GM21737 (cell line): ENCODE measurements around the gene MORN5.
A peak's percentile ranks its signal among the peaks of the same experiment; 100 is the strongest.

ENCODE experiments used
- ATAC-seq: cut with Tn5 transposase; IDR thresholded peaks from one replicate; pipeline ENCODE4 v1.9.1; 2021; ENCODE audit warnings: mild to moderate bottlenecking, moderate library complexity; ENCODE audit not compliant: unreplicated experiment

The MORN5 gene

DNA sequence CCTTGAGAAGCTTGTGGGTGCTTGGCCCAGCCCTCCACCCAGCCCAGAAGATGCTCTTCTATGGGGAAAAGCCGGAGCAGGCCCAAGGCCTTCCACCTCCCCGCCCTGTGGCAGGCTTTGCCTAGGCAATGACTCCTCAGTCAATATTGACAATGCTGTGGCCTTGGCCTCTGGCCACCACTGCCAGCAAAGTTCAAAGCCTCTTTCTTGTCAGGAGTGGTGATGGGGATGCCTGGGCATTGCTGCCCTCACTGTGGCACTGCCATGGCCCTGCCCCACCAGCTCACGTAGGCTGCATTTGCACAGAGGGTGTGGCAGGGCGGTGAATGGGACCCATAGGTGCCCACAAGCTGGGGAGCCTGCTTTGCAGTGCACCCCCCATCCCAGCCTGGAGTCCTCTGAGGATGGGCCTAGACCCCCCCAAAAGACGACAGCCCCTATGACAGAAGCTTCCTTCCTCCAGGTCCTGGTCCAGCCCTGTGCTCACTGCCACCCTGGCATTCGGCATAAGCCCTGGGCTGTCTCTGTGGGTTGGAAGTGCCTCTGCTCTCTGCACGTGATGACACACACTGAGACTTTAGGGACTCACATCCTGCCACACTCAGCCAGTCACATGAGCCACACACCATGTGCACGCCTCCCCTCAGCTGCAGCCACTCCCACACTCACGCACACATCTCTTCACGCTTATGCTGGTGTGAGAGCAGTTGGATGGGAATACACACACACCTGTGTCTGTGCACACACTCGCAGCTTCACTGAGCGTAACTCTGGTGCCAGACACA lies 31.1 kb downstream of the MORN5 start:
- no peak for ATAC-seq

DNA sequence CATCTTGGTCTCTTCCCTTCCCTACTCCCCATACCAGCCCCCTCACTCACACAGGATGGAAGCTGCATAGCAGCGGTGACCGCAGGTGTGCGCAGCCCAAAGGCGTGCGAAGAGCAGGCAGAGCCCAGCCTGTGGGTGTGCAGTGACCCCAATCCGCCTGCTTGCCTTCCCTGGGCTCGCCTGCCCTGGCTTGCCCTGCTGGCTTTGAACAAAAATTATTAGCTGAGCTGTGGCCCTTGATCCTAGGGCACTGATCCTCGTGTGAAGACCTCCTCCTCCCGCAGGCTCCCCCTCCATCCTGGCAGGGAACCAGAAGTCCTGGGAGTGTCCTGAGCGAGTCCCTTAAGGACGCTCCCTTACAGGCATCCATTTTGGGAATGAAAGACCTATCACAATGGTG lies 31.9 kb downstream of the MORN5 start:
- no peak for ATAC-seq

DNA sequence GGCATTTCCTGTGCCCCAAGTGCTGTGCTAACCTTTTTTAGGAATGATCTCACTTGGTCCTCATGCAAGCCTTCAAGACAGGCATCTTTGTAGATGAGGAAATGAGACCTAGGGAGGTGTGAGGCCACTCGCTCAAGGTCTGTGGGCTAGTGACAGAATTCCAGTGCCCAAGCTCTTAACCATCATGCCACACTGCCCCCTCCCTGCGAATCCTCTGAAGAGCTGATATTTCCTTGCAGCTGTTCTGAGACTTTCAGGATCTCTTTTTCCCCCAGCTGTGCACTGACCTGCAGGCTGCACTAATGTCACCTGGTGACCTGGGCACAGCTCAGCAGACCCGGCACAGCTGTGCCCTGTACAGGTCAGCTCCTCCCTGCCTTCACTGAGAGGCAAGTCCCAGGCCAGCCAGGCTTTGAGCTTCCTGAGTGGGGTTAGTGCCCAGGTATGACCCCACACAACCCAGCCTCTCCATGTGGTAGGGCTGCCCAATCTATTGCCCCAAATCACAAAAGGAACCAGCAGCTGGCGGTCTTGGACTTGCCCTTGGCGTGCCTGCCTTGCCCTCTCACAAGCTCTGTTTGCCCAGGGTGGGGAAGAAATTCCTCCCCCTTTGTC lies 32.7 kb downstream of the MORN5 start:
- no peak for ATAC-seq

DNA sequence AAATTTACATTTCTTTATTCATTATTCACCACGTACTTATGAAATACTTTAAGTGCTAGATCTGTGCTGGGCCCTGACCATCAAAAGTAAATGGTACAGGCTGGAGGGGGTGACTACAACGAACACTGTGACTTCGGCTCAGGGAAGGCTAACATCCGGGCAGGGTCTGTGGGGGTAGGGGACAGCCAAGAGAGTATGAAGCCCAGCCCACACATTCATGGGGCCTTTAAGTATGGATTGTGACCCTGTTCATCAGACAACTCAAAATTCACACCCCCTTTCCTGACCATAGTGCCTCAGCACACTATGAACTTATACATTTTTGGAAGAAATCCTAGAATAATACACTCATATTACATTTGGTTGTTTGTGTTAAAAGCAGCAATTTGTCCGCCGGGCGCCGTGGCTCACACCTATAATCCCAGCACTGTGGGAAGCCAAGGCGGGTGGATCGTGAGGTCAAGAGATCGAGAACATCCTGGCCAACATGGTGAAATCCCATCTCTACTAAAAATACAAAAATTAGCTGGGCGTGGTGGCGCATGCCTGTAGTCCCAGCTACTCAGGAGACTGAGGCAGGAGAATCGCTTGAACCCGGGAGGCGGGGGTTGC lies 33.3 kb downstream of the MORN5 start:
- ATAC-seq, result no peak

DNA sequence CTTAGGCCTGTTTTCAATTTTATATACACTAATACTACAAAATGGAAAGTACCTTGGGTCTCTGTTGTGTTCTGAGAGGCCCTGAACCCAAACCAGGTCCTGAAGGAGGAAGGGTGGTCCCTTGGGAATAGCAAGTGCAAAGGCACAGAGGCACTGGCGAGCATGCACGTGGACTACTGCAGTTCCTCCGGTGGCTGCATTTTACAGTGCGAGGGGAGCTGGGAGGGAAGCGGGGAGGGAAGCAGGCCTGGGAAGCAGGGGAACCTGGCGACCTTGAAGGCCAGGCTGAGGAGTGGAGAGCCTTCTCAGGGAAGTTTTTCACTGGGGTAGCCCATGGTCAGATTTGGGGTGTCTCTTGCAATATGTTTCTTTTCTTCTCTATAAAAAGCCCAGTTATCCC lies 33.9 kb downstream of the MORN5 start:
- ATAC-seq, result no peak

DNA sequence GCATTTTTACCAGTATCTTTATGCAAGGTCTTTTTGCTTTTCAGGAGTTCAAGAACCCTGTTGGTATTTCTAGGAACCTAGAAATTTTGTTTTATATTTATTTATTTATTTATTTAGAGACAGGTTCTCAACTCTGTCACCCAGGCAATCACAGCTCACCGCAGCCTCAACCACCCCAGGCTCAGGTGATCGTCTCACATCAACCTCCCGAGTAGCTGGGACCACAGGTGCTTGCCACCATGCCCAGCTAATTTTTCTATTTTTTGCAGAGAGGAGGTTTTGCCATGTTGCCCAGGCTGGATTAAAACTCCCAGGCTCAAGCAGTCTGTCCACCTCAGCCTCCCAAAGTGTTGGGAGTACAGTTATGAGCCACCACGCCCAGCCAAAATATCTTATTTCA lies 36.2 kb downstream of the MORN5 start:
- ATAC-seq, result no peak

DNA sequence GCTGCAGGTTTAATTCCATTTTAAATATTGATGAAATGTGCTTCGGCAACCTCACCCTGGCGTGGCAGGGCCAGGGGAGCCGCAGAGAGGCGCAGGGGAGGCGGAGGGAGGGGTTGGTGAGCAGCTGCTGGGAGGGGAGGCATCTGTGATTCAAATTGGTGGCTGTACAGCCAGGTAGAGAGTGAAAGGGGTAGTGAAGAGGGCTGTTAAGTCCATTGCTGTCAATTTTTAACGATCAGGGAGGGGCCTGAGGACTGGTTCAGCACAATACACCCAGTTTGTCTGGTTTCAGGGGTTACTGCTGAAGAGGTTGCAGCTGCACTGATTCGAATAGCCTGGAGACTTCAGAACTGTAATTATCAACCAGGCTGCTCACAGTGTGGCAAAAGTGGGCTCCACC lies 37.7 kb downstream of the MORN5 start:
- ATAC-seq, result no peak

DNA sequence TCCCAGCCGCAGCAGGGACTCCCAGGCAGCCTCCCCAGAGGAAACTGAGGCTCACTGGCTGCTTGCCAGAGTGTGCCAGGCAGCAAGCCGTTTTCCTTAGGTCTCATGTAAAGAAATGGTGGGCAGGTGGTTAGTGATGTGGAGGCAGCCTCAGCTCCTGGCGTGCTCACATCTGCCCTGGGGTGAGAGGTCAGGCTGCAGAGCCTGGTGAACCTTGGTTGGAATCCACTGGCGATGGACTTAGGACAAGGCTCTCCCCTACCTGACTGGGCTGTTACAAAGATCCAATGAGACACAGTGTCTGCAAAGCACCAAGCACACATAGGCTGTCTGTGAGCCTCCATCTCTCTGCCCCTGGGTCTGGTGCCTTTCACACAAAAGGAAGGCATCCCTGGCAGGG lies 38.2 kb downstream of the MORN5 start:
- ATAC-seq, result no peak

DNA sequence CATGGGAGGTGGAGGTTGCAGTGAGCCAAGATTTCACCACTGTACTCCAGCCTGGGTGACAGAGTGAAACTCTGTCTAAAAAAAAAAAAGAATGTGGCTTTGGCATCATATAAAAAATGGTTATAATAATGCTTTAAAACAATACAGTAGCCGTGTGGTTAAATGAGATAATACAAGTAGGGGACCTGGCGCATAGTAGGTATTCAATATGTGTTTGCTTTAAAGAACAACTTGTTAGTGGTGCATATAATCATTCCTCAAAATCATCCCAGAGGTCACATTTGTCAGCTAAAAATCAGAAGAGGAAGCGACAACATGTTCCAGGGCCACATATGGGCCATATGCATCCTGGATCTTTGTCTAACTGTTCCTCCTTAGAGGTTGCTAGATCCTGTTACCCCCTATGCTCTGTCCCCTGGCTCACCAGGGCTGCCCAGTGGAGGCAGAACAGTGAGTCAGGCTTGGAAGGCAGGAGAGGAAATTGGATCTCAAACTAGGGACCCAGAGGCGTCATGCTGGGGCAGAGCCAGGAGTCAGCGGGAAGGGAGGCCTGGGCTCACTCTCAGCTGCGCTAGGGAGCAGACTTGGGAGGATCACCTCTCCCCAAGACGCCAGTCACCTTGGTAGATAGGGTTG lies 41.4 kb downstream of the MORN5 start:
- no peak for ATAC-seq

DNA sequence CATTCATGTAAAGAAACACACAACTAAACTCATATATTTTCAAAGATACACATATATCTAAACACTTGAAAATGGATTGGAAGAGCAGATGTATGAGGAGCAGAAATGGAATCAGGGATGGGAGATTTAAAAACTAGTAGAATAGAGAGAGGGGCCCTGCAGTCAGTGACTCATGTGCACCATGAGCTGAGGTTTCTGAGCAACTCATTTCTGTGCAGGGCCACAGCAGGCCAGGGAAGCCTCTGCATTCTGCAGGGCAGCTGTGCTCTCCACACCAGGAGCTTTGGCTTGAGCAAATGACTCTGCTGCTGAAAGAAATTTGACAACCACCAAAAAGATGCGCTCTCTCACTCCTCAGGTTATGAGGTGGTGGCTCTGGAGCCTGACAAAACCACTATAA lies 41.9 kb downstream of the MORN5 start:
- no peak for ATAC-seq

DNA sequence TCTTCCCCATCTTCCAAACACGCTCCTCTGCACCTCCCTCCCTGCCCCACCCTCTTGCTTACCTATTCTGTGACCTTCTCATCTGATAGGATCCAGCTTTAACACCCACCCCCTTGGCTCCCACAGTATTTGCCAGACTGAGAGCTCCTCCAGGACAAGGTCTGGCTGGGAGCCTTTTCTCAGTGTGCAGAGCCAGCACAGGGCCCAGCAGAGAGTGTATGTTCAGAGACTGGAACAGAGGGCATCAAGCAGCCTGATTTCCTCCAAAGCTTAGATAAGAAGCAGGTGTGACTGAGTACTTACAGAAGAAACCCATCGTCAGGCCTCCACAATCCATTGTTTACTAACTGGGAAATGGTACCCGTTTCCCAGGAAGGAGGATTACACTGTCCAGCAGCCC lies 42.4 kb downstream of the MORN5 start:
- no peak for ATAC-seq

DNA sequence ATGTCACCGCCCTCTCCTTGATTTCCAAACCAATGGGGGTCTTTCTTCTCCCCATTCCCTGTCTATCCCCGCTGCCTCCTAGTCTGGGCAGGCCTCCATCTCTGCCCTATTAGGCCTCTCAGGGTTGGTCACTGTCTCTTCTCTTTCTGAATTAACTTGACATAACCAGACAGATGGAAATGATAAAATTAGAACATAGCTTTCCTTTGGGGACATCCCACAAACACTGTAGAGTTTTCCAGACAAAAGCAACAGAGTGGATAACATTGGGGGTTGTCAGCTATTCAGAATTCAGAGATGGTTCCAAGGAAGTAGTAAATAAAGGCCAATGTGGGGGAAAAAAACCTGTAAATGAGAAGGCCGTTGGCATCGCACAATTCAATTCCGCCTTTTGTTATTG lies 44.3 kb downstream of the MORN5 start:
- ATAC-seq, result no peak

DNA sequence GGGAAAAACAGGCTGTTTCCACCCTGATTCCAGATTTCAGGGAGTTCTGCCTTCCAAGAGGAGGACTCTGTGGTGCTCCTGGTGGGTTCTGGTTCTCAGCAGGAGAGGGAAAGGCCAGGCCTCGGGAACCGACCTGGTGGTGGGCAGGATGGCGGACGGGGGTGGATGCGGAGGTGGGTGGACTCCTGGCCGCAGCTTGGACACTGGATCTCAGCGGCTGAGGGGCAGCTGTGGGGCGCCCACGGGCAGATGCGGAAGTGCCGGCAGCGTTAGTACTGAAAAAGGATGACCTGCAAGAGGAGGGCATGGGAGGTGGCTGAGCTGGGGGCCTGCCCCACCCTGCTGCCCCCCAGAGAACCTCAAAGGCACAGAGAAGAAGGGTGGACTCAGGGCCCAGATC lies 44.8 kb downstream of the MORN5 start:
- ATAC-seq, result no peak

DNA sequence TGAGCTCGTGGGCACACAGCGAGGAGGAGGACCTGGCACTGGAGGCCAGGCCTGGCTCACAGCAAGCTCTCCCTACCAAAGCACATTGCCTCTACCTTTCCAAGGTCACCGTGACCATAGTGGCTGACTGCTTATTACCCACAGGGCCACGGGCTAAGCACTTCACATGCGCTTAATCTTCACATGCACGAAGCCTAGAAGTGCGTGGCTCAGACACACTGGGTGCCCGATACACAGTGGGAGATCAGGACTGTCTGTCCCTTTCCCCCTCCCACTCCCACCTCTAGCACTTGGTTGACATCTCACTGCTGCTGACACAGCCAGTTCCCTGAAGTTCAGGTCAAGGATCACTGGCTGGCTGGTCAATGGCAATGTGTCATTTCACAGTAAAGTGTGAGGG lies 45.5 kb downstream of the MORN5 start:
- no peak for ATAC-seq

DNA sequence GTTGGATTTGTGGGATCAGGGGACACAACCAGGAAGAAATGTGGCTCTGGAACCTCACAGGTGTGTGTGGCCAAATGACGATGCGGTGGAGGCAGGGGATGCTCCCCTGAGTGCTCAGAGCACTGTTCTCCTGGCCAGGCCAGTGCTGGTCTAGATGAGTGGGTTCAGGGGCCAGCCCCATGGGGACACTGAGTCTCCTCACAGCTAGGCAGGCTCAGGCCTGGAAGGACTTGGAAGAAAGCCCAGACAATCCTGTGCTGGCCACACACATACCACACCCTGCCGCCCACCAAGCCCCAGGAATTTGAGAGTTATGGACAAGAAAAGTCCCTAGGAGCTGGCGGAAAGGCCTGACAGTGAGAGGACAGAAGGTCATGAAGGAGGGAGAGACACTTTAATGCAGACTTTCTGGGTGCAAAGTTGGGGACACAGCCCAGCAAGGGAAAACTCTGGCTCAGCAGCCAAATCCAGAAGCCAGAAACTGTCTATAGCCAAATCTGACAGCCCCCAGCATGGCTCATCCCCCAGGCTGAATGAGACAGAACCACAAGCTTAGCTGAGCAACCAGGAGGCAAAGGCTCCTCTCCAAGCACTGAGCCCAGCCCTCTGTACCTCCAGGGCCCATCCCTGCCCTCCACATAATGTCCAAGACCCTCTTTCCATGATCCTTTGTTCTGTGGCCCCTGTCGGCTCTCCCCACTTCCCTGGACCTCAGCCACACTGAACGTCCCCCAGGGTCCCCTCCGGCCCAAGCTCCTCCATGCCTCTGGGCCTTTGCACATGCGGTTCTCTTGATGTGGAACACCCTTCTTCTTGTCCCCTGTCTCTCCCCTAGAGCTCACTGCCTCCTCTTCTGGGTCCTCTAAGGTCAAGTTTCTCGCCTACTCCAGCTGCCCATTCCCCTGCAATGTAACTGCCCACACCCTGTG lies 46.7 kb downstream of the MORN5 start:
- ATAC-seq, result no peak

DNA sequence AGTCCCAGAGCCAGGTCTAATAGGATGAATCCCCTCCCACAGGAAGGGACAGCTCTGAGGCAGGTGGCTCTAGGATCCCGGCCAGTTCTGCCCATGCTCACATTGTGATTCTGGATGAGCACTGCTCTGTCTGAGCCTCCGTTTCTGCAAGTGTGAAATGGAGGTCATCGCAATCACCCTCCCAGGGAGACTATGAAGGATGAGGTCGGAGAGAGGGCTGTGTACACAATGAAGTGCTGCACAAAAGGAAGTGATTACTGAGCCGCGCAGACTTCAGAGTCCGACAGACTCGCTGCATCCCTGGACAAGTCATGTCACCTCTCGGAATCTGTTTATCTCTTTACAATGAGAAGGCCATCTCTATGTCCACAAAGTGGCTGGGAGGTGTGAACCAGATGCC lies 47.4 kb downstream of the MORN5 start:
- ATAC-seq, result no peak

DNA sequence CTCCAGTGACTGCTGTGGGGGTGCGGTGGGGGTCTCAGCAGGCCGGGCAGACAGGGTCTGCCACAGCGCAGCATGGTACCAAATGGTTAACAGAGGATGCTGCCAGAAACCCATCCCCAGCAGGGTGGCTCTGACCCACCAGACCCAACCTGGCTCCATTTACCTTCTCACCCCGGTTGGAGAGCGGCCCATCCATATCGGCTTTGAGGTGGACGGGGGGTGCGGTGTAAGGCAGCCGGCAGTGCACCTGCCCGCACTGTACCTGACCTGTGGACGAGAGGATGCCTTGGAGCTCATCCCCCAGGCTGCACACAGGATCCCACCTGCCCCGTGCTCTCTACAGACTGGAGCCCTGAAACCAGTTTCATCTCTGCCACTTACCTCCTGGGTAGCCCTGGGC lies 49.7 kb downstream of the MORN5 start:
- no peak for ATAC-seq

DNA sequence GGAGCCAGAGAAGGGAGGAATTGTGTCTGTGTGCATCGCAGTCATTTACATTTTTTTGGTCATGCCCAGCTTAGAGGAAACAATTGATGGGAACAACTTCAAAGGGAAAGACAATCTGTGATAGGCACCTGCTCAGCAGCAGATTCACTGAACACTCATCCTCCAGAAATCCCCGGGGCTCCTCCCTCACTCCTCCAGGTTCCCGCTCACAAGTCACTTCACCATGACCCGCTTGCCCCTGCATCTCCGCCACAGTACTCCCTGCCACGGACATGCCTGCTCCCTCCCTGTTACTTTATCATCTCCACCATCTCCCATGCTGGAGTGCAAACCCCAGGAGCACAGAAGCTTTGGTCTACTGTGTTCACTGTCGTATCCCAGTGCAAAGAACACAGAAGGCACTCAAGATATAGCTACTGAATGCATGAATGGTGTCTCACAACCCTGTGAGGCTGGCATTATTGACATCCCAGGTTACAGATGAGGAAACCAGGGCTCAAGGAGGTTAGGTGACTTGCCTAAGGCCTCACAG lies 52.8 kb downstream of the MORN5 start:
- no peak for ATAC-seq

DNA sequence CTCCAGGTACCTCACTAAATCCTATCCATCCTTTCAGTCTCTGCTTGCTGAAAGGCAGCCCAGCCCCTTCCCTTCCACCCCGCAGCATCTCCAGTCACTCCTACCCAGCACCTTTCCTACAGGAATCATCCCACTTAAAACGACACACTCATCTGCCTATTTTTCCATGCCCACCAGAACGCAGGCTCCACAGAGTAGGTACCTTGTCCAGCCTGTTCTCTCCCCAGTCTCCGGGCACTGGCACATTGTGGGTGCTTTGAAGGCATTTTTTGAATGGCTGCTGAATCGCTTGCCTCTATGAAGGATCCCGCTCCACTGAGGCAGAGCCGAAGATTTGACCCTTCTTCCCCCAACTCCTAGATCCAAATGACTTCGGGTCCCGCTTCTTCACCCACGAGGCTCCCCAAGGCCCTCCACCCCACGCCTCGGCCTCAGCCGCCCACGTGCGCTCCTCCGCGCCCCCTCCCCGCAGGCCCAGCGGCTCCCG lies 53.4 kb downstream of the MORN5 start:
- ATAC-seq, result no peak

DNA sequence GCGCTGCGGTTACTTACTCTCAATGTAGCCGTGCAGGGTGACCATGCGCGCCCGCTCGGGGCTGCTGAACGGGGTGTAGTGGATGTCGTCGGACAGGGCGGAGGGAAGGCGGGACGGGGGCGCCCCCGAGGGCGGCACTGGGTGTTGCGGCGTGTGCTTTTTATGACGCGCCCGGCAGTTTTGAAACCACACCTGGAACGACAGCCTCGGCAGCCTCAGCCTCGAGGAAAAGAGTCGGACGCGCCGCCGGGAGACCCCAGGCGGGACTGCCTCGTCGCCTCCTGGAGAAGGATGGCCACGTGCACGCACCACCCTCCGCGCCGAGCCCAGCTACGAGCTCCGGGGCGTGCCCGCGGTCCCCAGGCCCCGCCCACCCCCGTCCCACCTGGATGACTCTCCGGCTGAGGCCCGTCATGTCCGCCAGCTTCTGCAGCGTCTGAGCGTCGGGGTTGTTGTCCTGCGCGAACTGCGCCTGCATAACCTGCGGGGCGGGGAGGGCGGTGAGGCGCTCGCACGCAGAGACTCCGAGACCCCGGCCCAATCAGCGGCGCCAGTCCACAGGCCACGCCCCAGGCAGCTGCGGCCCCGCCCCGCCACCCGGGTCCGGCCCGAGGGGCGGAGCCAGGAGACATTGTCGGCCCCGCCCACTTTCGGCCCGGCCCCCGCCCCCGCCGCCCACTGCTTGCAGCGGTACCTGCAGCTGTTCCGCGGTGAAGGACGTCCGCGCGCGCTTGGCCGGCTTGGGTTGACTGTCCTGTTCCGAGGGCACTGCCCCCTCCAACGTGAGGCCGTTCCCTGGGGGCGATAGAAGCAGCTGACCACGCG lies 54.1 kb downstream of the MORN5 start:
- ATAC-seq, result peak; percentile 51
